HepG2 (cell line): ENCODE results near the gene NCOA3. TPM values are rescaled to one million over a fixed set of nuclear protein-coding genes. Genes with fewer than 3 reads are reported as not detected.

ENCODE experiments used
- CBFB ChIP-seq: sonication (generic); formaldehyde crosslinking; IDR thresholded peaks from 2 replicates; pipeline ENCODE4 v1.4.0; 2020; ENCODE audit warnings: missing genetic modification reagents
- CENPT ChIP-seq: sonication (generic); formaldehyde crosslinking; IDR thresholded peaks from 2 replicates; pipeline ENCODE4 v1.8.0; 2022; ENCODE audit warnings: low read depth, mild to moderate bottlenecking, moderate library complexity, missing genetic modification reagents
- DBP ChIP-seq: sonication (generic); formaldehyde crosslinking; IDR thresholded peaks from 2 replicates; pipeline ENCODE4 v1.4.0; 2020; ENCODE audit warnings: missing genetic modification reagents; ENCODE audit errors: not compliant biosample characterization
- FOXP4 ChIP-seq: sonication (generic); formaldehyde crosslinking; IDR thresholded peaks from 2 replicates; pipeline ENCODE4 v1.4.0; 2020; ENCODE audit warnings: missing genetic modification reagents
- GABPA ChIP-seq, 2 experiments: IDR thresholded peaks; 2 replicates each; pipeline ENCODE4 v1.6.1; 2011 to 2016; ENCODE audit warnings: low read depth in 2 of 2, low read length in 1 of 2, missing biosample characterization in 1 of 2, missing genetic modification characterization in 1 of 2
- ONECUT2 ChIP-seq: sonication (generic); formaldehyde crosslinking; IDR thresholded peaks from 2 replicates; pipeline ENCODE4 v1.4.0; 2020; ENCODE audit warnings: missing genetic modification reagents
- RXRB ChIP-seq: IDR thresholded peaks from 2 replicates; pipeline ENCODE4 v1.6.1; 2016; ENCODE audit warnings: borderline replicate concordance, missing genetic modification reagents, missing compliant biosample characterization
- SALL1 ChIP-seq: sonication (generic); formaldehyde crosslinking; IDR thresholded peaks from 2 replicates; pipeline ENCODE4 v1.8.0; 2022; ENCODE audit warnings: mild to moderate bottlenecking, missing genetic modification reagents
- SP5 ChIP-seq: IDR thresholded peaks from 2 replicates; pipeline ENCODE4 v1.6.1; 2016; ENCODE audit warnings: low read depth, borderline replicate concordance
- ZBTB33 ChIP-seq: sonication (generic); formaldehyde crosslinking; IDR thresholded peaks from 2 replicates; pipeline ENCODE4 v1.4.0; 2020; ENCODE audit warnings: missing genetic modification reagents
- ZFY ChIP-seq: sonication (generic); formaldehyde crosslinking; IDR thresholded peaks from 2 replicates; pipeline ENCODE4 v1.4.0; 2020; ENCODE audit warnings: missing genetic modification reagents
- ZNF142 ChIP-seq: sonication (generic); formaldehyde crosslinking; IDR thresholded peaks from 2 replicates; pipeline ENCODE4 v1.4.0; 2020; ENCODE audit warnings: missing genetic modification reagents
- ZNF18 ChIP-seq: sonication (generic); formaldehyde crosslinking; IDR thresholded peaks from 2 replicates; pipeline ENCODE4 v1.8.0; 2022; ENCODE audit warnings: mild to moderate bottlenecking, missing genetic modification reagents; ENCODE audit not compliant: insufficient replicate concordance
- ZNF672 ChIP-seq: sonication (generic); formaldehyde crosslinking; IDR thresholded peaks from 2 replicates; pipeline ENCODE4 v1.8.1; 2022; ENCODE audit warnings: missing genetic modification reagents
- polyA plus RNA-seq, 8 experiments: library from polyadenylated mRNA; depleted of rRNA in 3 of 8; stranded (reverse) in 7 of 8; unstranded in 1 of 8; fragments of >200 nt; fragmentation: Illumina TruSeq in 4 of 8; extraction: Trizol in 4 of 8; gene quantifications; 2 replicates each; pipeline versions ENCODE4 v1.2.1 to v1.2.3, GENCODE V29; 2011 to 2016; ENCODE audit warnings: low read depth in 4 of 8, missing spikeins in 1 of 8, mixed read lengths in 1 of 8; ENCODE audit not compliant: insufficient read depth in 1 of 8
- total RNA-seq, 5 experiments: library from RNA; depleted of rRNA; stranded (reverse); fragments of >200 nt; fragmentation: Illumina TruSeq; extraction: Trizol; gene quantifications; 2 replicates each; pipeline ENCODE4 v1.2.3, GENCODE V29; 2016; ENCODE audit warnings: low read depth in 1 of 5

NCOA3 gene
- total and polyA plus RNA-seq, 2 of the 13 experiments (the other 11 are each of a cell fraction or from before 2014, with no cell fraction given) = 35.0 to 56.8 TPM

- TF ChIP-seq SALL1 (CRISPR knock-in tag) (peak; percentile 66; the same call in 1 of the 2 replicates), ZNF142 (CRISPR knock-in tag) (no peak), DBP (CRISPR knock-in tag) (no peak), CENPT (no peak), GABPA (IDR thresholded peaks at IDR 0.05; ENCODE audit: low read depth, low read length) (no peak), GABPA (CRISPR knock-in tag; IDR thresholded peaks at IDR 0.05; ENCODE audit: low read depth) (no peak), ZFY (CRISPR knock-in tag) (no peak), ZNF672 (no peak), FOXP4 (CRISPR knock-in tag) (no peak), ZBTB33 (CRISPR knock-in tag) (peak; percentile 31; the same call in 1 of the 2 replicates), SP5 (CRISPR knock-in tag) (no peak), RXRB (CRISPR knock-in tag) (peak; percentile 60; the same call in 1 of the 2 replicates), CBFB (CRISPR knock-in tag) (0 out of 2 replicates have a peak, but pooled peaks have one; percentile 41), ZNF18 (no peak), ONECUT2 (CRISPR knock-in tag) (no peak)
Observed at GRCh38 chr20:47677635-47678453, 176.2 kb downstream of the NCOA3 start (continued).
